Measurements from ENCODE around the gene PNKP. TPM values are rescaled to one million over a fixed set of nuclear protein-coding genes. Genes with fewer than 3 reads are reported as not detected.

Gene PNKP
- total RNA-seq, 4 donors from 2014 or later: 33.3 to 42.3 (median 36.3) TPM

DNA sequence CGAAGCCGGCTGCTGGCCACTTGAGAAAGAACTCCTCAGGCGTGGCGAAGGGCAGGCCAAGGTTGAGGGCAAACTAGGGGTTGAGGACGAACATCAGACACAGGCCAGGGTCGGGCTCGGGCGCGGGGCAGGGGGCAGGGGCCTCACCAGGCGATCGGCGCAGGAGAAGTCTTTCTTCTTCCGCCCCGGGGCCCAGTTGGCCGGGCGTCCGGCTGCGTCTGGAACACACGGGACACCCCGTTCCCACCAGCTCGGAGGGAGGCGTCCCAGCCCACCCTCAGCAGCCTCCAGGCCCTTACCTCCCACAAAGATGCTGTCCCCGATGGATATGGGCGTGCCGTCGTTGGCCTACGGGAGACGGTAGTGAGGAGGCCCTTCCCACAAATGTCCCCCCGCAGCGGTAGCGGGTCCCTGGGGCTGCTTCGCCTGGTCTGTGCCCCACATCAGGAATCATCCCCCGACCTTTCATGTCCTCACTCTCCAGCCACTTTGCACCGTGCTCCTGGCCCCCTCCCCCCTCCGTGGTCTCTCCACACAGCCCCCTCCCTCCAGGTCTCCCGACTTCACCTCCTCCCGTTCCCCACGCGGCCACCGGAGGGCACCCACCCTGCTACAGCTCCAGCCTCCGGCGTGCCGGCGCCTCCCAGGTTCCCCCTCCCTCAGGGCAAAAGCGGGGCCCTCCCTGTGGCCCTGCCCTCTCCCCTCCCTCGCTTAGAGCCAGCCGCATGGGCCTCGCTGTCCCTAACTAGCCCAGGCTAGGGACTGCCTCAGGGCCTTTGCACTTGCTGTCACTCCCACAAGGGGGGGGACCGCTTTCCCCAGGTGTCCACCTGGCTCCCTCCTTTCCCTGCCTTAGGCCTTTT, 4.8 kb downstream of the PNKP start:
- H3K4me3 ChIP-seq: no peak overlapping the region
- intact Hi-C loops (cut with DNase I): no loop called here
- DNase-seq: no peak
- no peak for TF ChIP-seq POLR2A (IDR thresholded peaks at IDR 0.05)
- TF ChIP-seq, protein P1, sequence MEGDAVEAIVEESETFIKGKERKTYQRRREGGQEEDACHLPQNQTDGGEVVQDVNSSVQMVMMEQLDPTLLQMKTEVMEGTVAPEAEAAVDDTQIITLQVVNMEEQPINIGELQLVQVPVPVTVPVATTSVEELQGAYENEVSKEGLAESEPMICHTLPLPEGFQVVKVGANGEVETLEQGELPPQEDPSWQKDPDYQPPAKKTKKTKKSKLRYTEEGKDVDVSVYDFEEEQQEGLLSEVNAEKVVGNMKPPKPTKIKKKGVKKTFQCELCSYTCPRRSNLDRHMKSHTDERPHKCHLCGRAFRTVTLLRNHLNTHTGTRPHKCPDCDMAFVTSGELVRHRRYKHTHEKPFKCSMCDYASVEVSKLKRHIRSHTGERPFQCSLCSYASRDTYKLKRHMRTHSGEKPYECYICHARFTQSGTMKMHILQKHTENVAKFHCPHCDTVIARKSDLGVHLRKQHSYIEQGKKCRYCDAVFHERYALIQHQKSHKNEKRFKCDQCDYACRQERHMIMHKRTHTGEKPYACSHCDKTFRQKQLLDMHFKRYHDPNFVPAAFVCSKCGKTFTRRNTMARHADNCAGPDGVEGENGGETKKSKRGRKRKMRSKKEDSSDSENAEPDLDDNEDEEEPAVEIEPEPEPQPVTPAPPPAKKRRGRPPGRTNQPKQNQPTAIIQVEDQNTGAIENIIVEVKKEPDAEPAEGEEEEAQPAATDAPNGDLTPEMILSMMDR (IDR thresholded peaks at IDR 0.05): no peak
- no peaks in the 10 kb centered on the region for H3K9me3 ChIP-seq
- H3K36me3 ChIP-seq: peaks cover 25 to 75% (median 49%) of the 10 kb centered on the region in 3 donors
- H3K4me1 ChIP-seq: peaks cover 15 to 52% (median 23%) of the 10 kb centered on the region in 3 donors
- H3K27ac ChIP-seq: peak overlapping the region in 1 of 4 donors; percentile 5
- WGBS, 2 donors: 78 to 85% methylated on average over 19 to 39 of the region's 49 CpGs
- H3K27me3 ChIP-seq: no peaks in the 10 kb centered on the region

DNA sequence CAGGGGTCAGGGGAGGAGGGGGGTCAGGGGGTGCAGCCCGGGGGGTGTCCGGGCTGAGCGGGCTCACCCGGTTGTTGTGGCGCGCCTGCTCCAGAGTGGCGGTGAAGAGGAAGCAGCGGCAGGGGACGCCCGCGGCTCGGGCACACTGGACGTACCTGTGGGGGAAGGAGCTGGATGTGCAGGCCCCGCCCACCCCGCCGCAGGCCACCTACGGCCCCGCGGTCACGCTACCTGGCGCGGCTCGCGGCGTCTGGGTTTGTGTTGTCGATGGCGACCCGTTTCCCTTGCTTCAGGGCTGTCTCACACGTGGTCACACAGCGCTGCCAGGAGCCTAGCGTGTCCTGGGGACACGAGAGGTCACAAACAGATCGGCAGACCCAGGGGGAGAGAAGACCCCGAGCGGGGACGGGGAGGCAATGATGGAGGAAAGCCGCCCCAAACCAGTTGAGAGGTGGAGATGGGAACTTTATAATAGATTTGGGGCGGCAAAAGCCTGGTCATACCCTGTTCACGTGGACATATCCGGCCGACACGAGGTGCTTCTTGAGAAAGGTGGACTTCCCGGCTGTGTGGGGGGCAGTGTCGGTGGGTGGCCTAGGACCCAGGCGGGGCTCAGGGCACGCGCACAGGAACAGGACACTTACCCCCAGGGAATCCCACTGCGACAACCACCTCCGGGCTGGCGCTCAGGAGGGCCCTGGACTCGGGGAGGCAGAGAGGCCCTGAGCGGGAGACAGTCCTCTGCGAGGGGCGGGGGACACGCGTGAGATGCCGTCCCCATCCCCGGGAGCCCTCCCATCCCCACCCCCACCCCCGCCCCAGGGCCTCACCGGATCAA, 5.6 kb downstream of the PNKP start:
- Histone ChIP-seq H3K4me1 (peaks cover 15 to 47% (median 23%) of the 10 kb centered on the region in 3 donors), H3K27me3 (no peaks in the 10 kb centered on the region), H3K4me3 (peak overlapping the region in 1 of 4 donors; percentile 15), H3K36me3 (peaks cover 27 to 83% (median 56%) of the 10 kb centered on the region in 3 donors), H3K9me3 (no peaks in the 10 kb centered on the region), H3K27ac (peak overlapping the region; percentile 33 to 79 (median 58))
- TF ChIP-seq, protein P1 (IDR thresholded peaks at IDR 0.05): no peak
- no peak for TF ChIP-seq POLR2A (IDR thresholded peaks at IDR 0.05)
- WGBS, 2 donors: 78 to 86% methylated on average over 8 to 9 of the region's 60 CpGs
- DNase-seq: no peak
- intact Hi-C loops (cut with DNase I): no loop called here

DNA sequence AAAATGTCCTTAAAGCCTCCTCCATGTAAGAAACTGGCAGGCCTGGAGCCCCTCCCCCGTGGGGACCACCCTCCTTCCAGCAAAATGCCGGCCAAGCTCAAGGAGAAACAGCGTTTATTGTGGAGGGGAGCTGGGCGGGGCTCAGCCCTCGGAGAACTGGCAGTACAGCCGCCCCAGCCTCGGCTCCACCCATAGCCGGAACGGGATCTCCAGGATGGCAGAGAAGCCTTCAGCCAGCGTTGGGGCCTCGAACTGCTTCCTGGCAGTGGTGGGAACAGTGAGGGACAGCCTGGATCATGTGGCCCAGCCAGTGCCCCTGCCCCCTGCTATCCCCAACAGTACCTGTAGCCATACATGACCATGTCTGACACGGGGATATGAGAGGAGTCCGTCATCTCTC, 6.3 kb downstream of the PNKP start:
- intact Hi-C loops (cut with DNase I): no loop called here
- peak overlapping the region; percentile 33 to 79 (median 58) for H3K27ac ChIP-seq
- no peak for DNase-seq

DNA sequence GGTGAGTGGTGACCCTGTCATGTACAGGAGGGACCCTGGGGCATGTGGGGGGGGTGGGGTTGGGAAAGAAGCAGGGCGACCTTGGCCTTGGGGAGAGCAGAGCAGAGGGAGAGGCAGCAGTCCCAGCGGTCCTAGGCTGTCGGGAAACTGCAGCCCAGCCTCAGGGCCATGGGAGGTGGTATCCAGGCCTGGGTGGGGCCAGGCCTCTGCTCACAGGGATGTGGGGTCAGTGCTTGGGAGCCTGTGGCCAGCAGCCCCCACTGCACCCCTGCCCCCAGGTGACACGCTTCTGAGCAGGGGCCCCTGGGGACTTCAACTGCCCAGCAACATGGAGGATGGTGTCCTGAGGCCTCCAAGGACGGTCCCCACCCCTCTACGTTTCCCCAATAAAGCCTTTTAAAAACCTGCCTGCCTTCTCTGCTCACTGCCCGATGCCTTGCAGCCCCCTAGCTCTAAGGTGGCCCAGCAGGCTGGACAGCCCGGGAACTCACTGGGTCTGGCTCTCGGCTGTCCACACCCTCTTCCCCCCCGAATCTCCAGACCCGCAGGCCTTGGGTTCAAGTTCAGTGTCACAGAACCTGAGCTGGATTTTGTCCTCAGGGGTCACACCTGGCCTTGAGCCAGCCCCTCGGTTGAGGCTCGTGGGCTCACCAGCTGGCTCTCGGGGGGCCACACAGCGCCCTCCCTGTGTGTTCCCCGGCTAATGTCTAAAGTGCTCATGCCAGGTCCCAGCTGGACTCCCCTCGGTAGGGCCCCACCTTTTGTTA, 6.9 kb downstream of the PNKP start:
- Histone ChIP-seq H3K27ac (peak overlapping the region; percentile 33 to 79 (median 58)), H3K27me3 (no peaks in the 10 kb centered on the region), H3K36me3 (peaks cover 32 to 96% (median 60%) of the 10 kb centered on the region in 3 donors), H3K9me3 (no peaks in the 10 kb centered on the region), H3K4me1 (peaks cover 3 to 35% (median 10%) of the 10 kb centered on the region in 3 donors), H3K4me3 (peak overlapping the region in 1 of 4 donors; percentile 15)
- DNase-seq: no peak
- WGBS, 2 donors: 65 to 69% methylated on average over 10 to 15 of the region's 17 CpGs
- intact Hi-C loops (cut with DNase I): no loop called here
- TF ChIP-seq, protein P1 (IDR thresholded peaks at IDR 0.05): no peak
- no peak for TF ChIP-seq POLR2A (IDR thresholded peaks at IDR 0.05)

More for the DNA sequence above, 6.3 kb downstream of the PNKP start:
- WGBS, 2 donors: 38% methylated on average over 3 of the region's 13 CpGs; no CpG with 5 or more reads in 1 of the 2 donors
- Histone ChIP-seq H3K4me3 (peak overlapping the region in 1 of 4 donors; percentile 15), H3K4me1 (peaks cover 8 to 41% (median 16%) of the 10 kb centered on the region in 3 donors), H3K27me3 (no peaks in the 10 kb centered on the region), H3K9me3 (no peaks in the 10 kb centered on the region), H3K36me3 (peaks cover 32 to 90% (median 60%) of the 10 kb centered on the region in 3 donors)
- no peak for TF ChIP-seq POLR2A (IDR thresholded peaks at IDR 0.05)

All from esophagus squamous epithelium (tissue), 5 donors.